T-helper 2 cell treated with Interferon-gamma antibody and Interleukin-4, amounts not matched to agents 5 μg/mL and 100 μg/mL, for 36 hours (primary cell): Measurements from ENCODE around the gene FAM193A.
"Not testable (repeated sequence)": the region's sequence is repeated elsewhere in the genome, so short reads cannot be mapped to it uniquely, and the experiment has no call there.

ENCODE experiments used
- DNase-seq: peaks from one replicate; pipeline ENCODE4 v3.0.0; 2021; ENCODE audit warnings: low spot score
- H3K27ac Mint-ChIP-seq: one replicate; pipeline ENCODE4 v1.8.0; 2021; ENCODE audit warnings: mild to moderate bottlenecking, mixed read lengths
- H3K27me3 Mint-ChIP-seq: one replicate; pipeline ENCODE4 v1.8.0; 2021; ENCODE audit warnings: low read depth, mixed read lengths
- H3K36me3 Mint-ChIP-seq: one replicate; pipeline ENCODE4 v1.8.0; 2021; ENCODE audit warnings: low read depth, mixed read lengths
- H3K4me1 Mint-ChIP-seq: one replicate; pipeline ENCODE4 v1.8.0; 2021; ENCODE audit warnings: low read depth, mixed read lengths
- H3K4me3 Mint-ChIP-seq: one replicate; pipeline ENCODE4 v1.8.0; 2022; ENCODE audit warnings: mild to moderate bottlenecking, moderate library complexity, mixed read lengths
- H3K9me3 Mint-ChIP-seq: one replicate; pipeline ENCODE4 v1.8.0; 2021; ENCODE audit warnings: mixed read lengths

Gene FAM193A

DNA sequence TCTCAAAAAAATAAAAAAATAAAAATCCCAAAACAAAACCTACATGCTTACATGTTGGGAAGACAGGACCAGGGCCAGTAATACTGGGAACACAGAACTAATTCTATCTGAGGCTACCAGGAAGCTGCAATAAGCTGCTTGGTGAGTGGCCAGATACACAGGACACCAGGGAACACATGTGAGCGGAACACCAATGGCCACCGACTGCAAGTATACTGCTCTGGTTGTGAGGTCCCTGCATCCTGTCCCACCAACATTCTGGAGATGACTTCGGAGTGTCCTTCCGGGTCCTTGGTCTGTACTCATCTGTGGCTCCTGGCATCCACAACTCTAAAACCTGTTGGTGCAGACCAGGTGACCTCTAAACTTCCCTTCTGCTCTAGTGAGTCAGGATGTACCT lies 217.0 kb downstream of the FAM193A start:
- H3K27ac Mint-ChIP-seq = no peak overlapping the region
- no peaks in the 10 kb centered on the region for H3K9me3 Mint-ChIP-seq
- DNase-seq = no peak
- H3K4me1 Mint-ChIP-seq = peaks cover 20% of the 10 kb centered on the region
- H3K27me3 Mint-ChIP-seq = no peaks in the 10 kb centered on the region
- H3K4me3 Mint-ChIP-seq = no peak overlapping the region
- H3K36me3 Mint-ChIP-seq = peaks cover 12% of the 10 kb centered on the region

GRCh38 chr4:2754848-2755819 lies 218.7 kb downstream of the FAM193A start:
- H3K27ac Mint-ChIP-seq = peak overlapping the region; percentile 85
- H3K9me3 Mint-ChIP-seq = no peaks in the 10 kb centered on the region
- H3K4me1 Mint-ChIP-seq = peaks cover 18% of the 10 kb centered on the region
- peak overlapping the region; percentile 85 for H3K4me3 Mint-ChIP-seq
- peaks cover 10% of the 10 kb centered on the region for H3K36me3 Mint-ChIP-seq
- DNase-seq = no peak
- no peaks in the 10 kb centered on the region for H3K27me3 Mint-ChIP-seq

DNA sequence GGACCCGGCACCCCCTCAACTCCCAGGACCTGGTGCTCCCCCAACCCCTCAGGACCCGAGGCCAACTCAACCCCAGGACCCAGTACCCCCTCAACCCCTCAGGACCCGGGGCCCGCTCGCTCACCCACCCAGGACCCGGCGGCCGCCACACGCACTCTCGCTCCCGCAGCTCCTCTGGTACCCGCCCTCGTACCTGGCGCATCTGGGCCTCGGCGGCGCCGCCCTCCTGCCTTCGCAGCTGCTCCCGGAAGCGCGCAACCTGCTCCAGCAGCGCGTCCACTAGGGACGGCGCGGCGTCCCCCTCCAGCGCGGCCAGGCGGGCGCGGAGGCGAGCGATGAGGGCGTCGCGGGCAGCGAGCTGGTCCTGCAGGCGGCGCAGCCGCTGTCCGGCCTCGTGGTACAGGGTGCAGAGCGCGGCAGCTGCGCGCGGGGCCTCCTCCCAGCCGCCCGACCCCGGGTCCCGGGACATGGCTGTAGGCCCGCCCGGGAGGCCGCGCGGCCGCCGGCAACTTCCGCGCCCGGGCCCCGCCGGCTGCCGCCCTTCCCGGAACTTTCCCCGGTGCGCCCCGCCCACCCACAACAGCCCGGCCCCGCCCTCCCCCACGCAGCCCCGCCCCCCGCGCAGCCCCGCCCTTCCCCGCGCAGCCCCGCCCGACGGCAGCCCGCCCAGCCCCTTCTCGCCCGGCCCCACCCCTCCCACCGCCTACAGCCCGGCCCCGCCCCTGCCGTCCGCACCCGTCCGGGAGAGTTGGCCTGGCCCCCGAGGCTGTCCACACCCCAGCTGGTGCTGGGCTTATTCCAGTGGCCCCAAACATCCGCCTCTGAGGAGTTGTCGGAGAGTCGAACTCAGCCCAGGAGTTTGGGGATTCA lies 219.6 kb downstream of the FAM193A start, which contains the start of gene TNIP2:
Gene TNIP2, minus strand, starts transcription at position 516 of the 870 bp plus-strand sequence. Its CDS starts 47 bp downstream, at position 469.
- peaks cover 18% of the 10 kb centered on the region for H3K4me1 Mint-ChIP-seq
- H3K4me3 Mint-ChIP-seq = peak within 1 kb of the TSS; percentile 85
- H3K27ac Mint-ChIP-seq = peak within 1 kb of the TSS; percentile 85
- H3K9me3 Mint-ChIP-seq = no peaks in the 10 kb centered on the region
- no peaks in the 10 kb centered on the region for H3K27me3 Mint-ChIP-seq
- peak; percentile 79 for DNase-seq
- peaks cover 8% of the 10 kb centered on the region for H3K36me3 Mint-ChIP-seq

GRCh38 chr4:2756691-2757350 lies 220.4 kb downstream of the FAM193A start:
- no peak for DNase-seq
- H3K4me3 Mint-ChIP-seq = peak overlapping the region; percentile 71

GRCh38 chr4:2757426-2757825 lies 221.0 kb downstream of the FAM193A start:
- Mint-ChIP-seq H3K27ac (peak overlapping the region; percentile 17), H3K4me1 (peaks cover 18% of the 10 kb centered on the region), H3K36me3 (peaks cover 7% of the 10 kb centered on the region), H3K9me3 (no peaks in the 10 kb centered on the region), H3K4me3 (peak overlapping the region; percentile 61), H3K27me3 (no peaks in the 10 kb centered on the region)
- DNase-seq = no peak

More at GRCh38 chr4:2756691-2757350, 220.4 kb downstream of the FAM193A start:
- H3K36me3 Mint-ChIP-seq = peaks cover 8% of the 10 kb centered on the region
- H3K9me3 Mint-ChIP-seq = no peaks in the 10 kb centered on the region
- peak overlapping the region; percentile 55 for H3K27ac Mint-ChIP-seq
- H3K4me1 Mint-ChIP-seq = peaks cover 18% of the 10 kb centered on the region
- H3K27me3 Mint-ChIP-seq = no peaks in the 10 kb centered on the region

- Mint-ChIP-seq H3K4me3 (no peak overlapping the region), H3K36me3 (no peaks in the 10 kb centered on the region), H3K27ac (no peak overlapping the region), H3K27me3 (no peaks in the 10 kb centered on the region), H3K9me3 (no peaks in the 10 kb centered on the region), H3K4me1 (peaks cover 6% of the 10 kb centered on the region)
- no peak for DNase-seq
Observed at GRCh38 chr4:2761035-2761923, 224.8 kb downstream of the FAM193A start.

DNA sequence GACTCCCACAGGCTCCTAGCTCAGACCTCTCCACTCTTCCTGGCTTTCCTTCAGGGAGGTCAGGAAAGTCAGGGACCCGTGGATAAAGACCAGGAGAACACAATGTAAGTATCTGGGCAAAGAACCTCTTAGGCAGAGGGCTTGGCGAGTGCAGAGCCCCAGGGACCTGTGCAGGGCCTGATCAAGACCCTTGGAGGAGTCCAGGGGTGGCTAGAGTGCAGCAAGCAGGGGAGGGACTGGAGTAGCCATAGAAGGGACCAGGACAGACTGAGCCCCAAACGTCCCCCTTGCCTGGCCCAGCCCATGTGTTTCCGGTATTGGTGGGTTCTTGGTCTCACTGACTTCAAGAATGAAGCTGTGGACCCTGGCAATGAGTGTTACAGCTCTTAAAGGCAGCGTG lies 225.6 kb downstream of the FAM193A start:
- Mint-ChIP-seq H3K36me3 (no peaks in the 10 kb centered on the region), H3K27me3 (no peaks in the 10 kb centered on the region), H3K9me3 (no peaks in the 10 kb centered on the region), H3K4me1 (peaks cover 6% of the 10 kb centered on the region), H3K4me3 (no peak overlapping the region), H3K27ac (no peak overlapping the region)
- DNase-seq = no peak

GRCh38 chr4:2762486-2763370 lies 226.3 kb downstream of the FAM193A start:
- H3K27ac Mint-ChIP-seq, H3K4me3 Mint-ChIP-seq, H3K4me1 Mint-ChIP-seq, H3K9me3 Mint-ChIP-seq, H3K36me3 Mint-ChIP-seq, H3K27me3 Mint-ChIP-seq, DNase-seq: not testable (repeated sequence)

- Mint-ChIP-seq H3K4me3 (peak overlapping the region; percentile 54), H3K9me3 (no peaks in the 10 kb centered on the region), H3K27me3 (no peaks in the 10 kb centered on the region), H3K27ac (no peak overlapping the region), H3K4me1 (peaks cover 4% of the 10 kb centered on the region), H3K36me3 (no peaks in the 10 kb centered on the region)
- no peak for DNase-seq
Observed at GRCh38 chr4:2763511-2763967, 227.1 kb downstream of the FAM193A start.

DNA sequence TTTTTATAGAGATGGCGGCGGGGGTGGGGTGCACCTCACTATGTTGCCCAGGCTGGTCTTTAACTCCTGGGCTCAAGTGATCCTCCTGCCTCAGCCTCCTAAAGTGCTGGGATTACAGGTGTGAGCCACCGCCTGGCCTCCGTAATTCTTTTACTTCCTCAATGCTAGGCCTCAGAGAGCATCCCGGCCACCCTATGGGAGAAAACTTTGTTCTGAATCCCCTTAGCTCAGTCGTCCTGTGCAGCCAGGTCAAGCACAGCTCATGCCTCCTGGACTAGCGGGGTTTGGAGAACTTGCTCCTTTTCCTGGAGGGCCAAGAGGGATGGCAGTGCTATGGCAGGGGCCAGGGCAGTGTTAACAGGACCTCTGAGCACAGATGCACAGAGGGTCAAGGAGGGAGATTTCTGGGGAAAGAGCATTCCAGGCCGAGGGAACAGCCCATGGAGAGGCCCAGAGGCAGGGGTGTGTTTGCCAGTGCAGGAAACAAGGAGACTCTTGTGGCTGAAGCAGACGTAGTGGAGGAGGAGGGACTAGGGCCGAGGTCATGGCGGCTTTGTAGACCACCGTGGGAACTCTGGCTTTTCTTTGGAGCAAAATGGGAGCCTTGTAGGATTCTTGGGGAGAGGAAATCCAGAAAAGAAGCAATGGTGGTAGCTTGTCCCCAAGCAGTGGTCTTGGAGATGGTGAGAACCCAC lies 229.5 kb downstream of the FAM193A start:
- Mint-ChIP-seq H3K36me3 (peaks cover 4% of the 10 kb centered on the region), H3K9me3 (peaks cover 18% of the 10 kb centered on the region), H3K4me3 (no peak overlapping the region), H3K27ac (no peak overlapping the region), H3K4me1 (peaks cover 7% of the 10 kb centered on the region), H3K27me3 (no peaks in the 10 kb centered on the region)
- DNase-seq = no peak

DNA sequence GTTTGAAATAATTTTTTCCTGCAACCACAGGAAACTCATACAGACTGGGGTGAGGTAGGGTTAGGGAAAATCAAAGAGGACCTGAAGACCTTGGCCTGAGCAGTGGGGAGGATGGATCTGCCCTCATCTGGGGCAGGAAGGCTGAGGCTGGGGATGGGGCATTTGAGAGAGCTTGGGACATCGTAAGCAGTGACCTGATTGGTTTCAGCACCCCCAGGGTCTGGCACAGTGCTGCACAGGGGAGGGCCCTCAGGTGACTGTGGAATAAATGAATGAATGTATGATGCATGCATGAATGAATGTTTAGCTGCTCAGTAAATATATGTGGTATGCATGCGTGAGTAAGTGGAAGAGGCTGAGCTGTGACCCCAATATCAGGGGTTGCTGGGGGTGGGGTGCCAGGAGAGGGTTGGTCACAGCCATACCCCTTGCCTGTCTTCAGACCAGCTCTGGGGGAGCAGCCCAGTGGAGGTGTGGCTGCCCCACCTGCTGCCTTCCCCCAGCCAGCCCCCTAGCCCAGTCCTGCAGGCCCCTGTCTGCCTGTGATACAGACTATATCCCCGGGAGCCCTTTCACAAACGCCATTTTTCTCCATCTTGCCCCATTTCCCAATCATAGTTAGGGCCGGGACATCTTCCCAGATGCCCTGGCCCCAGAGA lies 230.7 kb downstream of the FAM193A start:
- no peak overlapping the region for H3K4me3 Mint-ChIP-seq
- peaks cover 4% of the 10 kb centered on the region for H3K36me3 Mint-ChIP-seq
- H3K9me3 Mint-ChIP-seq = peaks cover 19% of the 10 kb centered on the region
- no peaks in the 10 kb centered on the region for H3K27me3 Mint-ChIP-seq
- DNase-seq = no peak
- H3K27ac Mint-ChIP-seq = no peak overlapping the region
- peaks cover 11% of the 10 kb centered on the region for H3K4me1 Mint-ChIP-seq
